ENCODE measurements around the gene BPHL. TPM values are rescaled to one million over a fixed set of nuclear protein-coding genes. Genes with fewer than 3 reads are reported as not detected.
"Not testable (repeated sequence)": the region's sequence is repeated elsewhere in the genome, so short reads cannot be mapped to it uniquely, and the experiment has no call there.

Gene BPHL
- total RNA-seq, 1 experiment from 2014 or later, result 29.5 TPM

GRCh38 chr6:3172789-3173188, 54.3 kb downstream of the BPHL start:
- DNase-seq; H3K36me3 ChIP-seq (ENCODE audit: control insufficient read depth, insufficient read depth, low read length); BruUV-seq (replicated peaks); H3K4me3 Mint-ChIP-seq (ENCODE audit: unreplicated experiment); H3K4me3 ChIP-seq (ENCODE audit: low read depth, low read length); CTCF ChIA-PET; H3K36me3 Mint-ChIP-seq (ENCODE audit: insufficient read depth, unreplicated experiment); POLR2A ChIA-PET; H3K9me3 ChIP-seq; H3K9me3 Mint-ChIP-seq (ENCODE audit: unreplicated experiment); H3K4me1 Mint-ChIP-seq (ENCODE audit: low read depth, unreplicated experiment); H3K27me3 ChIP-seq (replicated peaks; ENCODE audit: control insufficient read depth, insufficient read depth, low read length); H3K27ac Mint-ChIP-seq (ENCODE audit: unreplicated experiment); H3K27me3 Mint-ChIP-seq (ENCODE audit: insufficient read depth, unreplicated experiment); intact Hi-C loops (cut with micrococcal nuclease; ENCODE audit: unreplicated experiment): not testable (repeated sequence)
- H3K4me1 ChIP-seq, result peaks cover 14% of the 10 kb centered on the region

GRCh38 chr6:3173636-3174089, 55.2 kb downstream of the BPHL start:
- H3K27me3 ChIP-seq (replicated peaks; ENCODE audit: control insufficient read depth, insufficient read depth, low read length); DNase-seq; H3K36me3 ChIP-seq (ENCODE audit: control insufficient read depth, insufficient read depth, low read length); H3K27me3 Mint-ChIP-seq (ENCODE audit: insufficient read depth, unreplicated experiment); H3K4me3 ChIP-seq (ENCODE audit: low read depth, low read length); H3K36me3 Mint-ChIP-seq (ENCODE audit: insufficient read depth, unreplicated experiment); H3K9me3 Mint-ChIP-seq (ENCODE audit: unreplicated experiment); H3K4me1 Mint-ChIP-seq (ENCODE audit: low read depth, unreplicated experiment); H3K27ac Mint-ChIP-seq (ENCODE audit: unreplicated experiment); intact Hi-C loops (cut with micrococcal nuclease; ENCODE audit: unreplicated experiment); H3K9me3 ChIP-seq; H3K4me3 Mint-ChIP-seq (ENCODE audit: unreplicated experiment); CTCF ChIA-PET; BruUV-seq (replicated peaks): not testable (repeated sequence)
- POLR2A ChIA-PET, result interaction anchor here (0.6 kb wide), 1 partner anchor 380 kb away, joined by 3 read pairs; no protein-coding TSS in a partner anchor
- H3K4me1 ChIP-seq, result peaks cover 14% of the 10 kb centered on the region

- TF ChIP-seq CTCF (IDR thresholded peaks at IDR 0.05; ENCODE audit: insufficient read depth in 1 of 2, low read depth in 1 of 2, low read length in 1 of 2, severe bottlenecking in 1 of 2, unreplicated experiment in 1 of 2), result no peak
- no peak overlapping the region for H3K4me3 Mint-ChIP-seq (ENCODE audit: unreplicated experiment)
- Histone ChIP-seq H3K9me3 (no peaks in the 10 kb centered on the region), H3K36me3 (ENCODE audit: control insufficient read depth, insufficient read depth, low read length) (no peaks in the 10 kb centered on the region), H3K4me3 (ENCODE audit: low read depth, low read length) (no peak overlapping the region), H3K4me1 (peaks cover 14% of the 10 kb centered on the region), H3K27me3 (replicated peaks; ENCODE audit: control insufficient read depth, insufficient read depth, low read length) (no peaks in the 10 kb centered on the region)
- intact Hi-C loops (cut with micrococcal nuclease; ENCODE audit: unreplicated experiment), result no loop called here
- H3K9me3 Mint-ChIP-seq (ENCODE audit: unreplicated experiment), result no peaks in the 10 kb centered on the region
- no peaks in the 10 kb centered on the region for H3K36me3 Mint-ChIP-seq (ENCODE audit: insufficient read depth, unreplicated experiment)
- ChIA-PET POLR2A (no interaction called here), CTCF (no interaction called here)
- no peak for DNase-seq
- peaks cover 8% of the 10 kb centered on the region for H3K4me1 Mint-ChIP-seq (ENCODE audit: low read depth, unreplicated experiment)
- no peaks in the 10 kb centered on the region for H3K27me3 Mint-ChIP-seq (ENCODE audit: insufficient read depth, unreplicated experiment)
- H3K27ac Mint-ChIP-seq (ENCODE audit: unreplicated experiment), result peak overlapping the region; percentile 15
- no TSS peak for BruUV-seq (replicated peaks)
These were observed 57.3 kb downstream of the BPHL start for GRCh38 chr6:3175715-3176402.

GRCh38 chr6:3176562-3177355, 58.2 kb downstream of the BPHL start:
- Histone ChIP-seq H3K9me3 (no peaks in the 10 kb centered on the region), H3K36me3 (ENCODE audit: control insufficient read depth, insufficient read depth, low read length) (no peaks in the 10 kb centered on the region), H3K4me3 (ENCODE audit: low read depth, low read length) (no peak overlapping the region), H3K4me1 (peaks cover 14% of the 10 kb centered on the region), H3K27me3 (replicated peaks; ENCODE audit: control insufficient read depth, insufficient read depth, low read length) (no peaks in the 10 kb centered on the region)
- CTCF ChIA-PET, result no interaction called here
- H3K36me3 Mint-ChIP-seq (ENCODE audit: insufficient read depth, unreplicated experiment), result no peaks in the 10 kb centered on the region
- H3K27ac Mint-ChIP-seq (ENCODE audit: unreplicated experiment), result no peak overlapping the region
- POLR2A ChIA-PET, result no interaction called here
- H3K4me1 Mint-ChIP-seq (ENCODE audit: low read depth, unreplicated experiment), result peaks cover 8% of the 10 kb centered on the region
- no peak overlapping the region for H3K4me3 Mint-ChIP-seq (ENCODE audit: unreplicated experiment)
- no peaks in the 10 kb centered on the region for H3K27me3 Mint-ChIP-seq (ENCODE audit: insufficient read depth, unreplicated experiment)
- intact Hi-C loops (cut with micrococcal nuclease; ENCODE audit: unreplicated experiment), result no loop called here
- no peak for TF ChIP-seq CTCF (IDR thresholded peaks at IDR 0.05; ENCODE audit: insufficient read depth in 1 of 2, low read depth in 1 of 2, low read length in 1 of 2, severe bottlenecking in 1 of 2, unreplicated experiment in 1 of 2)
- BruUV-seq (replicated peaks), result no TSS peak
- peak in 1 of 2 experiments; percentile 44 for DNase-seq
- H3K9me3 Mint-ChIP-seq (ENCODE audit: unreplicated experiment), result no peaks in the 10 kb centered on the region

- H3K9me3 Mint-ChIP-seq (ENCODE audit: unreplicated experiment), result not testable (repeated sequence)
These were observed 60.2 kb downstream of the BPHL start for GRCh38 chr6:3178666-3179065.

More at GRCh38 chr6:3178666-3179065, 60.2 kb downstream of the BPHL start:
- POLR2A ChIA-PET; H3K36me3 Mint-ChIP-seq (ENCODE audit: insufficient read depth, unreplicated experiment); BruUV-seq (replicated peaks); DNase-seq; H3K4me1 Mint-ChIP-seq (ENCODE audit: low read depth, unreplicated experiment); intact Hi-C loops (cut with micrococcal nuclease; ENCODE audit: unreplicated experiment); H3K4me3 Mint-ChIP-seq (ENCODE audit: unreplicated experiment); H3K27me3 ChIP-seq (replicated peaks; ENCODE audit: control insufficient read depth, insufficient read depth, low read length); H3K4me3 ChIP-seq (ENCODE audit: low read depth, low read length); CTCF ChIA-PET; H3K36me3 ChIP-seq (ENCODE audit: control insufficient read depth, insufficient read depth, low read length); H3K27ac Mint-ChIP-seq (ENCODE audit: unreplicated experiment); H3K27me3 Mint-ChIP-seq (ENCODE audit: insufficient read depth, unreplicated experiment); H3K9me3 ChIP-seq: not testable (repeated sequence)
- peaks cover 14% of the 10 kb centered on the region for H3K4me1 ChIP-seq
